T-helper 1 cell treated with Interleukin-12 subunit alpha and Interleukin-12 subunit beta and Interleukin-4 antibody, amounts not matched to agents 30 μg/mL and 1 μg/mL, for 36 hours (primary cell): ENCODE measurements around the gene FILIP1L.

ENCODE experiments used
- H3K27ac Mint-ChIP-seq: one replicate; pipeline ENCODE4 v1.8.0; 2021; ENCODE audit warnings: mild to moderate bottlenecking, mixed read lengths
- H3K27me3 Mint-ChIP-seq: one replicate; pipeline ENCODE4 v1.8.0; 2021; ENCODE audit warnings: low read depth, mixed read lengths
- H3K36me3 Mint-ChIP-seq: one replicate; pipeline ENCODE4 v1.8.0; 2021; ENCODE audit warnings: low read depth, mixed read lengths
- H3K4me1 Mint-ChIP-seq: one replicate; pipeline ENCODE4 v1.8.0; 2021; ENCODE audit warnings: low read depth, mixed read lengths
- H3K4me3 Mint-ChIP-seq: one replicate; pipeline ENCODE4 v1.8.0; 2021; ENCODE audit warnings: mild to moderate bottlenecking, moderate library complexity, mixed read lengths
- H3K9me3 Mint-ChIP-seq: one replicate; pipeline ENCODE4 v1.8.0; 2021; ENCODE audit warnings: mixed read lengths

FILIP1L gene

GRCh38 chr3:99970198-99970597 is 144.1 kb downstream of the FILIP1L start:
- Mint-ChIP-seq H3K27ac (no peak overlapping the region), H3K9me3 (no peaks in the 10 kb centered on the region), H3K27me3 (no peaks in the 10 kb centered on the region), H3K4me3 (no peak overlapping the region), H3K4me1 (peaks cover 24% of the 10 kb centered on the region), H3K36me3 (peaks cover 4% of the 10 kb centered on the region)

- Mint-ChIP-seq H3K36me3 (peaks cover 4% of the 10 kb centered on the region), H3K27ac (no peak overlapping the region), H3K4me3 (no peak overlapping the region), H3K4me1 (peaks cover 24% of the 10 kb centered on the region), H3K27me3 (no peaks in the 10 kb centered on the region), H3K9me3 (no peaks in the 10 kb centered on the region)
Observed at GRCh38 chr3:99969136-99969535, 145.2 kb downstream of the FILIP1L start.

GRCh38 chr3:99967796-99968195 is 146.5 kb downstream of the FILIP1L start:
- Mint-ChIP-seq H3K36me3 (peaks cover 4% of the 10 kb centered on the region), H3K27ac (no peak overlapping the region), H3K4me3 (no peak overlapping the region), H3K4me1 (peaks cover 24% of the 10 kb centered on the region), H3K9me3 (no peaks in the 10 kb centered on the region), H3K27me3 (no peaks in the 10 kb centered on the region)

GRCh38 chr3:99966662-99967416 is 147.5 kb downstream of the FILIP1L start:
- Mint-ChIP-seq H3K4me3 (no peak overlapping the region), H3K27me3 (no peaks in the 10 kb centered on the region), H3K9me3 (no peaks in the 10 kb centered on the region), H3K4me1 (peaks cover 27% of the 10 kb centered on the region), H3K36me3 (peaks cover 4% of the 10 kb centered on the region), H3K27ac (no peak overlapping the region)

GRCh38 chr3:99965681-99966408 is 148.5 kb downstream of the FILIP1L start:
- no peaks in the 10 kb centered on the region for H3K27me3 Mint-ChIP-seq
- H3K4me1 Mint-ChIP-seq: peaks cover 27% of the 10 kb centered on the region
- no peaks in the 10 kb centered on the region for H3K9me3 Mint-ChIP-seq
- peaks cover 4% of the 10 kb centered on the region for H3K36me3 Mint-ChIP-seq
- no peak overlapping the region for H3K4me3 Mint-ChIP-seq
- H3K27ac Mint-ChIP-seq: no peak overlapping the region

- H3K9me3 Mint-ChIP-seq: no peaks in the 10 kb centered on the region
- H3K27me3 Mint-ChIP-seq: no peaks in the 10 kb centered on the region
- H3K36me3 Mint-ChIP-seq: peaks cover 4% of the 10 kb centered on the region
- H3K4me3 Mint-ChIP-seq: no peak overlapping the region
- peaks cover 21% of the 10 kb centered on the region for H3K4me1 Mint-ChIP-seq
- no peak overlapping the region for H3K27ac Mint-ChIP-seq
Observed at GRCh38 chr3:99965077-99965476, 149.2 kb downstream of the FILIP1L start.

- H3K27ac Mint-ChIP-seq: no peak overlapping the region
- H3K27me3 Mint-ChIP-seq: no peaks in the 10 kb centered on the region
- H3K36me3 Mint-ChIP-seq: peaks cover 4% of the 10 kb centered on the region
- no peak overlapping the region for H3K4me3 Mint-ChIP-seq
- no peaks in the 10 kb centered on the region for H3K9me3 Mint-ChIP-seq
- H3K4me1 Mint-ChIP-seq: peaks cover 5% of the 10 kb centered on the region
Observed at GRCh38 chr3:99962703-99963102, 151.6 kb downstream of the FILIP1L start.

GRCh38 chr3:99961756-99962515 is 152.4 kb downstream of the FILIP1L start:
- Mint-ChIP-seq H3K4me1 (peaks cover 5% of the 10 kb centered on the region), H3K36me3 (no peaks in the 10 kb centered on the region), H3K9me3 (no peaks in the 10 kb centered on the region), H3K27me3 (no peaks in the 10 kb centered on the region), H3K27ac (no peak overlapping the region), H3K4me3 (no peak overlapping the region)

GRCh38 chr3:99960941-99961340 is 153.4 kb downstream of the FILIP1L start:
- Mint-ChIP-seq H3K4me3 (no peak overlapping the region), H3K9me3 (no peaks in the 10 kb centered on the region)

GRCh38 chr3:99960123-99960878 is 154.0 kb downstream of the FILIP1L start:
- Mint-ChIP-seq H3K4me3 (no peak overlapping the region), H3K27ac (no peak overlapping the region)

More at GRCh38 chr3:99960941-99961340, 153.4 kb downstream of the FILIP1L start:
- Mint-ChIP-seq H3K4me1 (peaks cover 5% of the 10 kb centered on the region), H3K27me3 (no peaks in the 10 kb centered on the region), H3K27ac (no peak overlapping the region), H3K36me3 (no peaks in the 10 kb centered on the region)

GRCh38 chr3:99958222-99958912 is 155.9 kb downstream of the FILIP1L start:
- no peak overlapping the region for H3K27ac Mint-ChIP-seq

More at GRCh38 chr3:99960123-99960878, 154.0 kb downstream of the FILIP1L start:
- H3K9me3 Mint-ChIP-seq: no peaks in the 10 kb centered on the region
- H3K36me3 Mint-ChIP-seq: no peaks in the 10 kb centered on the region
- peaks cover 5% of the 10 kb centered on the region for H3K4me1 Mint-ChIP-seq
- H3K27me3 Mint-ChIP-seq: no peaks in the 10 kb centered on the region

GRCh38 chr3:99957151-99957796 is 157.0 kb downstream of the FILIP1L start:
- Mint-ChIP-seq H3K9me3 (no peaks in the 10 kb centered on the region), H3K27ac (no peak overlapping the region), H3K4me1 (peaks cover 9% of the 10 kb centered on the region), H3K36me3 (no peaks in the 10 kb centered on the region), H3K4me3 (no peak overlapping the region), H3K27me3 (no peaks in the 10 kb centered on the region)

More at GRCh38 chr3:99958222-99958912, 155.9 kb downstream of the FILIP1L start:
- Mint-ChIP-seq H3K9me3 (no peaks in the 10 kb centered on the region), H3K27me3 (no peaks in the 10 kb centered on the region), H3K4me1 (peaks cover 7% of the 10 kb centered on the region), H3K4me3 (no peak overlapping the region), H3K36me3 (no peaks in the 10 kb centered on the region)
